ENCODE measurements around the gene ABCB11. TPM values are rescaled to one million over a fixed set of nuclear protein-coding genes. Genes with fewer than 3 reads are reported as not detected.

ABCB11 gene
- total RNA-seq, 1 experiment from 2014 or later = 0.05 TPM

DNA sequence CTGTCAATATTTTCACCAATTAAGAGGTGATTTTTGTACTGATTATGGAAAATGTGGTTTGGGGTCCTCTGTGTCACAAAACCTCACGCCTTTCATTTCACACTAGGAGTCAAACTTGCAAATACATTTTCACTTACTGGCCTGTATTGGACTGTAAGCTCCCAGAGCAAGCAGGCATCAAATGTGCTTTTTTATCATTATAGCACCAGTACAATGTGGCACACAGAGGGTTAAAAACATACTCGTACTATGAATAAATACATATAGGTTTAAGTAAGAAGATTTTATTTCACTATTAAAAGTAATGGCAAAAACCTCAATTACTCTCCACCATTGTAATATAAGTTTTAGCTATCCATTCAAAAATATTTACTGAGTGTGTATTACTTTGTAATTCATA, 56.7 kb downstream of the ABCB11 start:
- no TSS peak for BruUV-seq (replicated peaks)
- CTCF ChIA-PET = interaction anchor here (0.6 kb wide), 1 partner anchor 9 kb away, joined by 6 read pairs; no protein-coding TSS in a partner anchor

DNA sequence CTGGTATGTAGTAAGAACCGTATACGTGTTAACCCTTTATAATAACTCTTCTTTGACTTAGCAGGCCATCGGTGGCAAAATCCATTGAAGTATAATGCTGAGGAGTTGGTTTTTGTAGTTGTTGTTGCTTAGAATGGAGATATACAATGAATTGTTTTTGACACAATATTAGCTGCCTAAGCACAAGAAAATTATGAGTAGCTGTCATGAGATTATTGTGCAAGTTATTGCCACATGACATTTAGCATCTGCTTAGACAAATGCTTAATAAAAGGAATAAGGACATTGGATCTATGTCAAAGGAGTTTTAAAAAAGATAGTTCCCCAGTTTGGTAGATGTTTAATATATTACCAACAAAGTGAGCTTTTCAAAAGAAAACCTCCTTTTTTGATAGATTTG, 59.9 kb downstream of the ABCB11 start:
- Histone ChIP-seq H3K27me3 (ENCODE audit: control insufficient read depth, insufficient read depth, low read length) (peaks cover 2% of the 10 kb centered on the region; the same call in 1 of the 2 replicates), H3K27ac (ENCODE audit: low read length) (no peak overlapping the region), H3K9me3 (ENCODE audit: control insufficient read depth, insufficient read depth, low read depth, low read length) (no peaks in the 10 kb centered on the region), H3K4me3 (ENCODE audit: low read depth in 2 of 2, low read length in 2 of 2) (no peak overlapping the region), H3K36me3 (ENCODE audit: control insufficient read depth, insufficient read depth, low read length) (no peaks in the 10 kb centered on the region), H3K4me1 (ENCODE audit: control insufficient read depth, insufficient read depth, low read length) (no peaks in the 10 kb centered on the region)
- CTCF ChIA-PET = no interaction called here
- BruUV-seq (replicated peaks) = no TSS peak
- TF ChIP-seq, protein P1, sequence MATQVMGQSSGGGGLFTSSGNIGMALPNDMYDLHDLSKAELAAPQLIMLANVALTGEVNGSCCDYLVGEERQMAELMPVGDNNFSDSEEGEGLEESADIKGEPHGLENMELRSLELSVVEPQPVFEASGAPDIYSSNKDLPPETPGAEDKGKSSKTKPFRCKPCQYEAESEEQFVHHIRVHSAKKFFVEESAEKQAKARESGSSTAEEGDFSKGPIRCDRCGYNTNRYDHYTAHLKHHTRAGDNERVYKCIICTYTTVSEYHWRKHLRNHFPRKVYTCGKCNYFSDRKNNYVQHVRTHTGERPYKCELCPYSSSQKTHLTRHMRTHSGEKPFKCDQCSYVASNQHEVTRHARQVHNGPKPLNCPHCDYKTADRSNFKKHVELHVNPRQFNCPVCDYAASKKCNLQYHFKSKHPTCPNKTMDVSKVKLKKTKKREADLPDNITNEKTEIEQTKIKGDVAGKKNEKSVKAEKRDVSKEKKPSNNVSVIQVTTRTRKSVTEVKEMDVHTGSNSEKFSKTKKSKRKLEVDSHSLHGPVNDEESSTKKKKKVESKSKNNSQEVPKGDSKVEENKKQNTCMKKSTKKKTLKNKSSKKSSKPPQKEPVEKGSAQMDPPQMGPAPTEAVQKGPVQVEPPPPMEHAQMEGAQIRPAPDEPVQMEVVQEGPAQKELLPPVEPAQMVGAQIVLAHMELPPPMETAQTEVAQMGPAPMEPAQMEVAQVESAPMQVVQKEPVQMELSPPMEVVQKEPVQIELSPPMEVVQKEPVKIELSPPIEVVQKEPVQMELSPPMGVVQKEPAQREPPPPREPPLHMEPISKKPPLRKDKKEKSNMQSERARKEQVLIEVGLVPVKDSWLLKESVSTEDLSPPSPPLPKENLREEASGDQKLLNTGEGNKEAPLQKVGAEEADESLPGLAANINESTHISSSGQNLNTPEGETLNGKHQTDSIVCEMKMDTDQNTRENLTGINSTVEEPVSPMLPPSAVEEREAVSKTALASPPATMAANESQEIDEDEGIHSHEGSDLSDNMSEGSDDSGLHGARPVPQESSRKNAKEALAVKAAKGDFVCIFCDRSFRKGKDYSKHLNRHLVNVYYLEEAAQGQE (IDR thresholded peaks at IDR 0.05; ENCODE audit: insufficient read depth in 1 of 2, low read depth in 2 of 2, low read length in 1 of 2) = no peak
- TF ChIP-seq POLR2AphosphoS5 (IDR thresholded peaks at IDR 0.05; ENCODE audit: low read depth, low read length) (no peak), SIN3A (IDR thresholded peaks at IDR 0.05; ENCODE audit: borderline replicate concordance, insufficient read depth, low read depth, low read length) (no peak), TCF7L2 (IDR thresholded peaks at IDR 0.05; ENCODE audit: low read depth, low read length) (no peak)
- TF ChIP-seq, protein P2, sequence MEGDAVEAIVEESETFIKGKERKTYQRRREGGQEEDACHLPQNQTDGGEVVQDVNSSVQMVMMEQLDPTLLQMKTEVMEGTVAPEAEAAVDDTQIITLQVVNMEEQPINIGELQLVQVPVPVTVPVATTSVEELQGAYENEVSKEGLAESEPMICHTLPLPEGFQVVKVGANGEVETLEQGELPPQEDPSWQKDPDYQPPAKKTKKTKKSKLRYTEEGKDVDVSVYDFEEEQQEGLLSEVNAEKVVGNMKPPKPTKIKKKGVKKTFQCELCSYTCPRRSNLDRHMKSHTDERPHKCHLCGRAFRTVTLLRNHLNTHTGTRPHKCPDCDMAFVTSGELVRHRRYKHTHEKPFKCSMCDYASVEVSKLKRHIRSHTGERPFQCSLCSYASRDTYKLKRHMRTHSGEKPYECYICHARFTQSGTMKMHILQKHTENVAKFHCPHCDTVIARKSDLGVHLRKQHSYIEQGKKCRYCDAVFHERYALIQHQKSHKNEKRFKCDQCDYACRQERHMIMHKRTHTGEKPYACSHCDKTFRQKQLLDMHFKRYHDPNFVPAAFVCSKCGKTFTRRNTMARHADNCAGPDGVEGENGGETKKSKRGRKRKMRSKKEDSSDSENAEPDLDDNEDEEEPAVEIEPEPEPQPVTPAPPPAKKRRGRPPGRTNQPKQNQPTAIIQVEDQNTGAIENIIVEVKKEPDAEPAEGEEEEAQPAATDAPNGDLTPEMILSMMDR (IDR thresholded peaks at IDR 0.05) = no peak
- ATAC-seq = no peak
- intact Hi-C loops (cut with micrococcal nuclease; ENCODE audit: unreplicated experiment) (no loop called here), in situ Hi-C loops (cut with HindIII; ENCODE audit: low pct_unique_long_range_greater_than_20kb, low sequenced_read_pairs) (no loop called here)
- POLR2A ChIA-PET = no interaction called here
- no peak for DNase-seq (ENCODE audit: low read depth, low spot score)

More for the DNA sequence above, 56.7 kb downstream of the ABCB11 start:
- ATAC-seq (no peak), DNase-seq (ENCODE audit: low read depth, low spot score) (no peak)
- no peak overlapping the region for H3K27ac ChIP-seq (ENCODE audit: low read length)
- H3K9me3 ChIP-seq (ENCODE audit: control insufficient read depth, insufficient read depth, low read depth, low read length) = no peaks in the 10 kb centered on the region
- intact Hi-C loops (cut with micrococcal nuclease; ENCODE audit: unreplicated experiment) (no loop called here), in situ Hi-C loops (cut with HindIII; ENCODE audit: low pct_unique_long_range_greater_than_20kb, low sequenced_read_pairs) (no loop called here)
- no peaks in the 10 kb centered on the region; the same call in 1 of the 2 replicates for H3K27me3 ChIP-seq (ENCODE audit: control insufficient read depth, insufficient read depth, low read length)
- H3K36me3 ChIP-seq (ENCODE audit: control insufficient read depth, insufficient read depth, low read length) = no peaks in the 10 kb centered on the region
- POLR2A ChIA-PET = no interaction called here
- no peak overlapping the region for H3K4me3 ChIP-seq (ENCODE audit: low read depth in 2 of 2, low read length in 2 of 2)
- no peaks in the 10 kb centered on the region for H3K4me1 ChIP-seq (ENCODE audit: control insufficient read depth, insufficient read depth, low read length)
- TF ChIP-seq, protein P1 (IDR thresholded peaks at IDR 0.05; ENCODE audit: insufficient read depth in 1 of 2, low read depth in 2 of 2, low read length in 1 of 2) = no peak
- no peak for TF ChIP-seq TCF7L2 (IDR thresholded peaks at IDR 0.05; ENCODE audit: low read depth, low read length)
- TF ChIP-seq, protein P2 (IDR thresholded peaks at IDR 0.05) = no peak
- TF ChIP-seq POLR2AphosphoS5 (IDR thresholded peaks at IDR 0.05; ENCODE audit: low read depth, low read length) = no peak
- no peak for TF ChIP-seq SIN3A (IDR thresholded peaks at IDR 0.05; ENCODE audit: borderline replicate concordance, insufficient read depth, low read depth, low read length)
